Hypothalamus (tissue), 51 donors: ENCODE results near the gene DTX1.

ENCODE experiments used
- DNase-seq, 51 donors: peaks; one replicate each; lab custom pipeline; 2025; lab: John Stamatoyannopoulos, UW

DTX1 gene

DNA sequence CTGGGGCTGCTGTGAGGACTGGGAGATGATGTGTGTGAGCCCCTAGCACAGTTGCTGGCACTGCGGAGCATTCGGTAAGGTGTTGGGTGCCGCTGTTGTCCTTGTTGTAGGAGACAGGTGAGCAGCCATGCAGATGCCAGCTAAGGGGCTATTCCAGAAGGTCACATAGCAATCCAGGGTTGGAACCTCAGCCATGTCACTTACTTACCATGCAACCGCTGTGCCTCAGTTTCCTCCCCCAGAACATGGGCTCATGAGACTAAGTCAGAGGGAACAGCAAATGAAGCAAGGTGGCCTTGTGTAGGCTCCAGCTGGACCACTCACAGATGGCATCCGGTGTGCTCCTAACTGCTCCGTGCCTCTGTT, 13.2 kb downstream of the DTX1 start:
- DNase-seq = no peak

DNA sequence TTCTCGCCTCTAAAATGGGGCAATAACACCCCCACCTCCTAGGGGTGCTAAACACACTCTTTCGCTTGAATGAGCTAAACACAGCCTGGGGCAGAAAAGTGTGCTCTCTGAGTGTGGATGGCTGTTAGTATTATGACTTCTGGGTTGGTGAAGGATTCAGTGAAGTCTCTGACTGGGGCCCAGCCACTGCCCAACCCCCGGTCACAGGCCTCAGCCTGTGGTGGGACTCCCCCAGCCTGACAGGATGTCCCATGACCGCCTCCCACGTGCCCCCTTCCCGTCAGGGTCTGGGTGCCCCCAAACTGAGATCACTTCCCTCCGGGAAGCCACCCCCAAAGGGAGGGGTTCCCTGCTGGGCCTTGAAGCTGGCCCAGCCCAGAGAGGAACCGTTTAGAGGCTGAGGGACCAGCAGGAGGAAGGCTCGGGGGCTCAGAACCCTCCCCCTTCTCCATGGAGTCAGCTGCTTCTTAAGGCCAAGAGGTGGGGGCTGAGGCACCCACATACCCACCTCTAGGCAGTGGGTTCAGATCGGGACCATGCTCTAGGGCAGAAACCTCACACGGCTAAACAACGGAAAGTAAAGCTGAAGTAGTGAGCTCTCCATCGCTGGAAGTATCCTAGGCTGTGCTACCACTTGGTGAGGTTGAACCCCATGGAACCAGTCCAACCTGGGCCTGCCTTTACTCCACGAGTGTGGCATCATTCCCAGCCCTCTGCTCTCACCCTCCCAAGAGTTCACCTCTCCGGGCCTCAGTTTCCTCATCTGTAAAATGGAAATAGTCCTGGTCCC, 13.8 kb downstream of the DTX1 start:
- DNase-seq = peak in 1 of 51 donors; percentile 18

DNA sequence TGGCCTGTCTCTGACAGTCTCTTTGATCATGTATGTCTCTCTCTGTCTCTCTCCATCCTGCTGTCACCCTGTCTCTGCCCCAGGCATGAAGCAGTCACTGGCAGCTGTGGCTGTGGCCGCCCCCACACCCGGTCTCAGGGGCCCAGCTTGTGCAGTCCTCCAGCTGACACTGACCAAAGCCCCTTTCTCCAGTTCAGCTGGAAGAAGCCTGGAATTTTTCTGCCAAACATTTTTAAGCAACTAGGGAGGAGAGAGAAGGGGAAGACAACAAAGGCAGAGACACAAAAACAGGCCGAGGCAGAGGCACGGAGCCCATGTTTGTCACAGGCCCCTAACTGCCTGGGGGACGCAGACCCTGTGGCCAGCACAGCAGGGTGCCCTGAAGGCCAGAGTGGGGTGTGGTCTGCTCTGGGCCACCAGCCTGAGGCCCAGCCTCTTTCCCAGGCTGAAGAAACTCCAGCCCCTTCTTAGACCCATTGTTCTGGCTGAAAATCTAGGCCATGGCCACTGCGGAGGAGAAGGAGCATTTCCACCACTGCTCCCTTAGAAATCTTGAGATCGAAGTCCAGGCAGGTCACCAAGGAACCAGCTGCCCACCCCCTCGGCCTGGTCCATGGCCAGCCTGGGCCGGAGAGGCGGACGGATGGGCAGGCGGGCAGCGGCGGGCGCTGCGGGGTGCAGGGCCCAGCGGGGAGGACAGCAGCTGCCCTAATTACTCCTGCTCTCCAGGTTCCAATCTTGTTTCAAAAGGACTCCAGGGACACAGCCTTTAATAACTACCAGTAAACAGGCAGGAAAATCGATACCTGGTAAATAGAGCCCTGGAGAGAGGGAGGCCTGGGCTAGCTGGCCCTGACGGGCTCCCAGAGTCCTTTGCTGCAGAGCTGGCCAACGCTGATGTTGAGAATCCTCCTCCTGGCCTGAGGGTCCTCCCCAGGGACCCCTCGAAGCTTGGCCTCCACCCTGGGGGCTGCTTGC, 14.9 kb downstream of the DTX1 start:
- DNase-seq = peak in 37 of 51 donors; percentile 9 to 94 (median 67)

DNA sequence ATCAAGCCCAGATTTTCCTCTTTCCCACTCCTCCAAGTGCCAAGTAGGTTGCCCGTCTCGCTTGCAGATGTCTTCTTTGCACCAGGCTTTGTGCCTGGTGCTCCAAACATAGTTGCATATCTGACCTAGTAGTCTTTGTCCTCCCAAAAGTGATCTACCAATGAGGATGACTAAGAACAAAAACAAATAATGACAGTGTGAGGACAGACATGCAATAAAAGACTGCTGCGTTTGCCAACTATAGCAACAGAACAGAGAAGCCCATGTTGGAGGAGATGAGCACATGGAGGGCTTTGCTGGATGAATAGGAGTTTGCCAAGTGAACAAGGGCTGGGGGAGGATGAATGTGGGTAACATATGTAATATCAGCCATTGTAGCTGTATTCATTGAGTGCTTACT, 15.6 kb downstream of the DTX1 start:
- DNase-seq = no peak

DNA sequence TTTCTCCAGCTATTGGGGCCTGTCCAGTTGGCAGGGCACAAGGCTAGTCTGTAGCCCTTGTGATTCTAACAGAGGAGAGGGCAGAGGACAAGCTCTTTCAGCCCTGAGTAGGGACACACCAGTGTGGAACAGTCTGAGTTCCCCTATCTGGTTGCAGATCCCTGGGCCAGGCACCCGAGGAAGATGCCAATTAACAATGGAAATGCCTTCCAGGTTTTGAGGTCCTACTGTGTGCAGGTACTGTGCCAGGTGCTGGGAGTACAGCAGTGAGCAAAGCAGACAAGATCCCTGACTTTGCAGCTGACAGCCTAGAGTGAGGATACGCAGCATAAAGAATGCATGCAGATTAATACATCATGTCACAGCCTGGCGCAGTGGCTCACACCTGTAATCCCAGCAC, 17.1 kb downstream of the DTX1 start:
- no peak for DNase-seq

DNA sequence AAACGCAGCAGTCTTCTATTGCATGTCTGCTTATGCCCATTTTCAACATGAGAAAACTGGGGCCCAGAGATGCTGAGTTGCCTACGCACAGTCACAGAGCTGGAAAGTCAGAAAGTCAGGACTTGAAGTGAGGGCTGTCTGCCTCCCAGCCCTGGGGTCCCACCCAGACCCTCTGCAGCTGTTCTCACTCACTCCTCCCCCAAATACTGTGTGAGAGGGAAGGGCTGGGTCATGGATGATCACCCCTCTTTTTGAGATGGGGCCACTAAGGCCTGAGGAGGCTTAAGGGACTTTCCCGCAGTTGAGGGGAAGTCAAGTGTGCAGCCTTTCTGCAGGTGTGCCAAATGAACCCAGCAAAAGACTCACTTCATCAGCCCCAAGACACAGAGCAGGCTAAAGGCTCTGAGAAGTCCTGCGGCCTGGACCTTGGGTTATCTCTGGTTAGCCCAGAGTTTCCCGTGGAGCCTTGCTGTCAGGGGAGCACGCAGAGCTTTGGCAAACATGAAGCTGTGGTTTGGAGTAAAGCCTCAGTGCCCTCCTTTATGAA, 18.7 kb downstream of the DTX1 start:
- no peak for DNase-seq

DNA sequence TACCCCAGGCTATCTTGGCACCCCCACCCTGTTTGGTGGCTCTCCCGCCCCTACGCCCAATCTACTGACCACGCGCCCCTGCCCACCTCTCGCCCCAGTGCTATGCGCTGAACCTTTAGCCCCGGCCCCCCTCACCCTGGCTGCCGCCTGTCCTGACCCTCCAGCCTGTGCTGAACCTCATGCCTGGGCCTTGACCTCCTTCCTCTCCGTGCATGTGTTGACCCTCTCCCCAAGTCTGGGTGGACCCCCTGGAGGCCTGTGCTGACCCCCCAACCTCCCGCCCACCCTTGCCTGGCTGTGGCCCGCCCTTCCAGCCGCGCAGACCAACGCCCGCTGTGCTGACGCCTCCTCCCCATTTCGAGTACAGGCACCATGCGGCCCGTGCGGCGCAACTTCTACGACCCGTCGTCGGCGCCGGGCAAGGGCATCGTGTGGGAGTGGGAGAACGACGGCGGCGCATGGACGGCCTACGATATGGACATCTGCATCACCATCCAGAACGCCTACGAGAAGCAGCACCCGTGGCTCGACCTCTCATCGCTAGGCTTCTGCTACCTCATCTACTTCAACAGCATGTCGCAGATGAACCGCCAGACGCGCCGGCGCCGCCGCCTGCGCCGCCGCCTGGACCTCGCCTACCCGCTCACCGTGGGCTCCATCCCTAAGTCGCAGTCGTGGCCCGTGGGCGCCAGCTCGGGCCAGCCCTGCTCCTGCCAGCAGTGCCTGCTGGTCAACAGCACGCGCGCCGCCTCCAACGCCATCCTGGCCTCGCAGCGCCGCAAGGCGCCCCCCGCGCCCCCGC, 20.7 kb downstream of the DTX1 start:
- DNase-seq = no peak

DNA sequence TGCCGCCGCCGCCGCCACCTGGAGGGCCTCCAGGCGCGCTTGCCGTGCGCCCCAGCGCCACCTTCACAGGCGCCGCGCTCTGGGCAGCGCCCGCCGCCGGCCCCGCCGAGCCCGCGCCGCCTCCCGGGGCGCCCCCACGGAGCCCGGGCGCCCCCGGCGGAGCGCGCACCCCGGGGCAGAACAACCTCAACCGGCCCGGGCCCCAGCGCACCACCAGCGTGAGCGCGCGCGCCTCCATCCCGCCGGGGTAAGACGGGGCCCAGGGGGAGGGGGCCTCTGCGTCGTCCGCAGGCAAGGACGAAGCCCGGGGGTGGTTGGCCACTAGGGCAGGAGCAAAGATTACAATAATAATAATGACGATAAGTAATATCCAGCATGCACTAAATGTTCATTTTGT, 21.3 kb downstream of the DTX1 start:
- DNase-seq = no peak

DNA sequence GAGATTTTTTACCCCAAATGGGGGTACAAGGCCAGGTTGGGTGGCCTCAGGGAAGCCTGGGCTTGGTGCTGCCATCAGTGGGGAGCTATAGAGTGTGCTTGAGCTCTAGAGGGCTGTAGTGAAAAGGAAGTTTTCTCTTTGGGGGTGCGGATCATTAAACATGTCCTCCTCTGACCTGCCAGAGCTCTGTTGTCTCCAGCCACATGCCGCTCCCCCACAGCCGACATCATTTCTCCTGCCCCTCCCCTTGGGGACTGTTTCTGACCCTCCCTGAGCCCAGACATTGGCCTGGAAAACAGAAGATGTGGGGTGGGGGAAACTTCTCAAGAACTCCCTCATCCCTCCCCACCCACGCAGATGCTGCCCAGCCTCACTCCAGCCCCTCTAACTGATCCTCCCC, 25.3 kb downstream of the DTX1 start:
- no peak for DNase-seq

DNA sequence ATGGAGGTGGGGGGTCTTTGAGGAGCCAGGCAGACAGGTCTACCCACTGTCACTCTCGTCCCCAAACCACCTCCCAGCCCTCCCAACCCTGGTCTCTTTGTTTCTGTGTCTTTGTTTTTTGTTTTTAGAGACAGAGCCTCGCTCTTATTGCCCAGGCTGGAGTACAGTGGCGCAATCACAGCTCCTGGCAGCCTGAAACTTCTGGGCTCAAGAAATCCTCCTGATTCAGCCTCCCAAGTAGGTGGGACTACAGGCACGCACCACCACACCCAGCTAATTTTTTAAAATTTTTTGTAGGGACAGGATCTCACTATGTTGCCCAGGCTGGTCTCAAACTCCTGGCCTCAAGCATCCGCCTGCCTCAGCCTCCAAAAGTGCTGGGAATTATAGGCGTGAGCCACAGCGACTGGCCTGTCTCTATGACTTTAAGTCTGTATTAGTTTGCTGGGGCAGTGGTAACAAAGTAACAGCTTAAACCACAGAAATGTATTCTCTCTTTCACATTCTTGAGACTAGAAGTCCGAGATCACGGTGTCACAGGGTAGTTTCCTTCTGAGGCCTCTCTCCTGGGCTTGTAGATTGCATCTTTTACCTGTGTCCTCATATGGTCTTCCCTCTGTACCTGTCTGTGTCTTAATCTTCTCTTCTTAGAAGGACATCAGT, 26.1 kb downstream of the DTX1 start:
- DNase-seq = no peak

DNA sequence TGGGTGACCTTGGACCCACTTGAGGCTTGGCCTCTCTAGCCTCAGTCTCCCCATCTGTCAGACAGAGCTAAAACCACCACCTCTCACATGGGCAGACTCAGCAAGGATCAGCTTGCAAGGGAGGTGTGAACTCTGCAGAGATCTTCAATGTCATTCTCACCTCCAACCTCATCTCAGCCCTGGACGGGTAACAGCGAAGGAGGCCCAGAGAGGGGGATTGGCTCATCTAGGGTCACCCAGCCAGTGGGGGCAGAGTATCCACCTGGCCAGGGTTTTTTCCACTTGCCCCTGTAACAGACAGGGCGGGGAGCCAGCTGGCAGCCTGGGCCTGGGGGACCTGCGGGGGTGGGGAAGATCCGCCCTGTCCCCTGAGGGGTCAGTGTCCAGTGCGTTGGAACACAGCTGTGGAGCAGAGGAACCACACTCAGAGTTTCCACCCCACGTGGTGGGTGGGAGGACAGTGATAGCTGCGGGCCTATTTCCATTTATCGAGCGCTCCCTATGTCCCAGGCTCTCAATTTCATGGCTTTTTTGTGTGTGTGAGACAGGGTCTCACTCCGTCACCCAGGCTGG, 27.4 kb downstream of the DTX1 start:
- no peak for DNase-seq

DNA sequence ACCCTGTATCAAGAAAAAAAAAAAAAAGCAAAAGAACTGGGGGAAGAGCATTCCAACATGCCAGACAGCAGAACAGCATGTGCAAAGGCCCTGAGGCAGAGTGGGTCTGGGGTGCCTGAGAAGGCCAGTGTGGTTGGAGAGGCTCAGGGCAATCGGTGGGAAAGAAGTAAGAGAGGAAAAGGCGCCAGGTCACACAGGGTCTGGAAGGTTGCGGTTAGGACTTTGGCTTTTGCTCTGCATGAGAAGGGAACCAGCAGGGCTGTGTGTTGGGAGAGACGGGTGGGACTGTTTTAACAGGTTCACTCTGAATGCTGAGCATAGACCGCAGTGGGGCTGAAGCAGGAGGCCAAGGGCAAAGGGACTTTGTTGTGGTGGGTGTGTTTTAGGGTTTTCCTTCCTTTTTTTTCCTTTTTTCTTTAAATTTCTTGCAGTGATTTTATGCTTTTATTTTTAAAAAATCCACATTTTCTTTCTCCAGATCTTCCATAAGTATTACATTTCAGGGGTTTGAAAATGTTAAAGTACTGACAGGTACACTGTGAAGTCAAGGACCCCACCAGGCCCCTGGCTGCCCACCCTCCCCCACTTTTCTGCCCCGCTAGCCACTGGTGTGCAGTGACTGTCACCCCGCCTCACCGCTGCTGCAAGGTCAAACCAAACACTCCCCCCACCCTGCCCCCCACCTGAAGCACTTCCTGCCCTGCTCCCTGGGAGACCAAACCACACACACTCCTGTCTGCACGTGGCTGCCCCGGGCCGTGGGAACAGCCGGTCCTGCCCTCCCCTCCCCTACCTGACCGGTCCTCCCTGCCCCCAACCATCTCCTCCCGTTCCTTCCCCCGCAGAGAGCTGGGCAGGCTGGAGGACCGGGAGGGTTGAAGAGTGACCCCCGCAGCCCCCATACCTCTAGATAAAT, 30.0 kb downstream of the DTX1 start:
- DNase-seq = no peak

DNA sequence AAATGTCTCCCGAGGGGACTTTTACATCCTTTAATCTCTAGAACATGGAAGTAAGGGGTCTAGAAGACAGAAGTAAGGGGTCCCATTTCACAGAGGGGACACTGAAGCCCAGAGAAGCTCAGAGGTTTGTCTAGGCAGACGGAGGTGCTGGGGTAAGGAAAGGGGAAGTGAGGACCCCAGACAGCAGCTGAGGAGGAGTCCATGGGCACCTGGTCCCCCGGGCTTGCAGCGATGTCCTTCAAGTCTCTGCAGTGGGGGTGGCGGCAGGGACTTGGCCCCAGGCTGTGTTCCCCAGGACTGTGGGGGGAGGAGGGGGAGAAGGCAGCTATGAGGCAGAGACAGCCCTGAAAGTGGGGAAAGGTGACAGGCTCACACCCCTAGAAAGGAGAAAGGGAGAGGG, 30.7 kb downstream of the DTX1 start:
- no peak for DNase-seq

DNA sequence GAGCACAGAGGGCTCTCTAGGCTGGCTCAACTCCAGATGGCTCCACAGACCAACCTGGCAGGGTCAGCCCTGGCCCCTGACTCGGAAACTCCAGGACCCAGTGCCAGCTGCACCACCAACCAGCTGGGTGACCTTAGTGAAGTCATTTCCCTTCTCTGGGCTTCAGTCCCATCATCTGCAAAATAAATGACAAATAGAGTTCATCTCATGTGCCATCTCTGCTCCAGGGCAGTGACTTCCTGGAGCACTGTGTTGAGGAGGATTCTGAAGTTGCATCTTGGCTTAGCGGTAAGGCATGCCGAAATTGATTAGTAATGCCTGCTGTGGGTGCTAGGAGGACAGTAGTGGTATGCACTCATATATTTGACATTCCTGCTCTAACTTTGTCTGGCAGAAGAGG, 31.5 kb downstream of the DTX1 start:
- DNase-seq = no peak

DNA sequence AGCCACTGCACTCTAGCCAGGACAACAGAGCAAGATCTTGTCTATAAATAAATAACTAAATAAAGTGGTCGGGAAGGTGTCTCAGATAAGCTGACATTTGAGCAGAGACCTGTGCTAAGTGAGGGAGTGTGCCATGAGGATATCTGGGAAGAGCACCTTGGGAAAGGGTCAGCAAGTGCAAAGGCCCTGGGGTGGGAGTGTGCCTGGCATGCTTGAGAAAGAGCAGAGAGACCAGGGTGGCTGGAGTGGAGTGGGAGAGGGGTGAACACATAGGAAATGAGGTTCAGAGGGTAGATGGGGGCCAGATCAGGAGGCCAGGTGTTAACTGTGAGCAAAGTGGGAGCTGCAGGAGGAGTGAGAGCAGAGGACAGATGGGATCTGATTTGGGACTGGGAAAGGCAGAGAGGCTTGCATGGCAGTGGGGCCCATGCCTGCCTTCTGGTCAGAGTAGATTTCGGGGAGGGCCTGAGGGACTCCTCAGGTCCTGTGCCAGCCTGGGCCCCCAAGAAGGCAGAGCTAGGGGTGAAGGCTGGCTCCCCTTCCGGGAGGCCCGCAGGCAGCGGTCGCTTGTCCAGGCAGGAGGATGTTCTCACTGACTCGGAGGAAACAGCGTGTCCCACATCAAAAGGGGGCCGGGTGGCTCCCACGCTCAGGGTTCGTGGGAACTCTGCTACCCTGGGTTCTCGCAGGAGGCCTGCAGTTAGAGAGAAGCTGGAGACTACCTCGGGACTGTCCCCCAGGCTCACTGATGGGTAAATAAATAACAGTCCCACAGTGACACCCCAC, 32.6 kb downstream of the DTX1 start:
- DNase-seq = no peak

DNA sequence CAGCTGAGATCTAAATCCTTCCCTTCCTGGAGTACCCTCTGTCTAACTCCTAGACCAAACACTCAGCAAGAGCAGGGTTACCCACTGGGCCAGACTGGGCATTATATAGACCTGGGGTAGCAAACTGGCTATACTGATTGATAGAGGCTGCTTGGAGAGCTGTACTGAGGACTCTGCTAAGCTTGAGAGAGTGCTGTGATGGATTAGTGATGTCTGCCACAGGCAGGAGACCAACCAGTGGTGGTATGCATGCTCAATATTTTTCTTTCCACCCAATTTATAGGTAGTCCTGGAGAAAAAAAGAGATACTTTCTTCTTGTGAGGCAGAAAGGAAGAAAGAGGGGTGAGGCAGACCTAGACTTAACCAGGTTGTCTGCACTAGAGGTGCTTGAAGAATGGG, 33.3 kb downstream of the DTX1 start:
- DNase-seq = no peak

DNA sequence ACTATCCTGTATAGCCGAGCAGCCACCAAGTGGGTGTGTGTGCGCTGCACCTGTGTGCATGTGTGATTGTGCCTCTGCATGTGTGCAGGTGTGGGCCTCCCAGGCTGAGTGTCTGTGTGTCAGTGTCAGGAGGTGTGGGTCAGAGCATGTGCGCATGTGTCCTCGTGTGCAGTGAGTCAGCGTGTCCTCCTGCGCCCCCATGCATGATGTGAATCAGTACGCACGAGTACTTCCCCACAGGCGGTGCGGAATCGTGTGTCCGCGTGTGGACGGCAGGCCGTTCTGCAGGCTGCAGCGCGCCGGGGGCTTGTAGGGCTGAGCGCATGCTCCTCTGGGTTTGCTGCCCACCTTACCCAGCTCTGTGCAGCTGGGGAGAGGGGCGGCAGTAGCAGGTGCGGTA, 34.2 kb downstream of the DTX1 start:
- peak in 4 of 51 donors; percentile 15 to 78 (median 19) for DNase-seq

DNA sequence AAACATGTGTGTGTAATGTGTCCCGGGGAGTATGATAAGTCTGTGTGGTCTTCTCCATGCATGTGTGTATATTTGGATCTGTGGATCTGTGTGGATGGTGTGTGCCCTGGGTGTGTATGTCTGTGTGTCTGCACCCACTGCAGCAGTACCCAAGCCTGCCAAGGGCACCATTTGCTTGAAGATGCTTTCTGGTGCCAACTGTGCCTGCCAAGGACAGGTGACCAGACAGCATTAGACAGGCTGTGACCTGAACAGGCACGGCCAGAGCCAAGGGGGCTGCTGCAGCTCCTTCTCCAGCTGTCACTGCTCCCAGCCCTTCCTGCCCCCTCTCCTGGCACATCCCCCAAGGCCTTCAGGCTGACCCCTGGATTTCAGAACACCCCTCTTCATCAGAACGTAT, 35.0 kb downstream of the DTX1 start:
- peak in 1 of 51 donors; percentile 7 for DNase-seq
